NCI-H2107 treated with DMSO at 0.1 percent for 48 hours (cell line): ENCODE measurements around the gene KIF6.
A peak's percentile ranks its signal among the peaks of the same experiment; 100 is the strongest.

ENCODE experiments used
- DNase-seq: peaks from one replicate; lab custom pipeline; 2025; ENCODE audit not compliant: unreplicated experiment; lab: John Stamatoyannopoulos, UW

KIF6 gene

DNA sequence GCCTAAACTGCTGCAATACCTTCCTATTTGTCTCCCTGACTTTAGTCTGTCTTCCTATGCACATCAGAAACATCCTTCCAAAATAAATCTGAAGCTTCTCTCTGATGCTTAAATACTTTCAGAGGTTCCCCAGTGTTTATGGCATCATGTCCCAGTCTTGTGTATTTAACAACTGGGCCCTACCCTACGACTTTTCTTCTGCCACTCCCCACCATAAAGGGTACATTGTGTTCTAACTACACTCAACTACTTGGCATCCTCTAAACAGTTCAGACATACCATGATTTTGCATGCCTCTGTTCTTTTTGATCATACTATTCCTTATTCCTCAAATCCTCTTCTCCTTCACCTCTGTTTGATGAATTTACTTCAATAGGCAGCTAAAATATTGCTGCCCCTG is 259.7 kb downstream of the KIF6 start:
- no peak for DNase-seq

DNA sequence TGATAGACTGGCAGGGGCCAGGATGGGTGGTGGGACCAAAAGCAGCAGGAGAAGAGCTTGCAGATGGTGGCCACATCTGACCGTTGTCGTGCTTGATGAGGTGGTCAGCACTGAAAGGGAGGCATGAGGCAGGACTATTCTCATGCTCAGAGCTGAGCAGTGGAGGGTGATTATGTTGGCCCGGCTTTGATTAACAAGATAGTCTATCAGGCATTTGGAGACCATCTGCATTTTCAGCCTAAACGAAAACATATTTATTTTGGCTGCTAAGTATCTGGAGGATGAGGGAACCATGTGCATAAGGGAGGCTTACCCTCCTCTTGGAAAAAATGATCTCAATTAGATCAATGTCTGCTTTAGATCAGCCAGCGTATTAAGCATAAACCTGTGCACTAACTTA is 261.1 kb downstream of the KIF6 start:
- DNase-seq = no peak

DNA sequence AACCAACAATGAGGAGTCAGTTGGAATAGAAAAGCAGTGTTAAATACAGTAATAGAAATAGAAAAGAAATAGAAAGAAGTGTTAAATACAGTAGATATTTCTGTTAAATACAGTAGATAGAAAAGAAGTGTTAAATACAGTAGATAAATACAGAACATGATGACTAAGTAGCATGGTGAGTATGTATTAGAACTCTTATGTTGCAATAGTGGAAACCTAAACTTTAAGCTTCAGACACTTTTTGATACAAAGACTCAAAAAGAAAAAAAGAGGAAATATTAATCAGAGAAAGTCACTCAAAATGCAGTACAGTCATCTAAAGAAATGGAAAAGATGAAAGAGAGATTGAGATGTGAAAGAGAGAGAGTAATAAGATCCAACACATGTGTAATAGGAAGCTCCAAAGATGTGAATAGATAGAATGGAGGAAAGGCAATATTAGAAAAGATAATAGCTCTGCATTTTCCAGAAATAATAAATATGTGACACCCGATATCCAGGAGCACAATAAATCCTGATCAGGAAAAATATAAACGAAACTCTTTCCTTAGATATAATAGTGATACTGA is 271.2 kb downstream of the KIF6 start:
- no peak for DNase-seq

DNA sequence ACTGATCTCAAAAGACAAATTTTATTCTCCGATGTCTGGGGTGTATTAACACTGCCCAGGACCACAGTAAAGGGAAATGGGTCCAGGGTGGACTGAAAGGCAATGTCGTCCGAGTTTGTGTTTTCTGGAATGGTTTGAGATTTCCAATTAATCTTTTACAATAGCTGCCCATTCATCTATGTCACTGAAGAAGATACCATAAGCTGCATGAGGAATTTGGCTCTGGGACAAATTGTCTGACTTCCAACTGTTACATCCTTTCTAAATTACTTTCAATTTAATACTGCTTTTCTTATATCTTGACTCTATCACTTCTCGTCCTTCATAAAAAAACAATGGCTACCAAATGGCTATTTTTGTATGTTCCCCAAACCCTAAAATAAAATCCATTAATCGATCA is 272.0 kb downstream of the KIF6 start:
- no peak for DNase-seq

DNA sequence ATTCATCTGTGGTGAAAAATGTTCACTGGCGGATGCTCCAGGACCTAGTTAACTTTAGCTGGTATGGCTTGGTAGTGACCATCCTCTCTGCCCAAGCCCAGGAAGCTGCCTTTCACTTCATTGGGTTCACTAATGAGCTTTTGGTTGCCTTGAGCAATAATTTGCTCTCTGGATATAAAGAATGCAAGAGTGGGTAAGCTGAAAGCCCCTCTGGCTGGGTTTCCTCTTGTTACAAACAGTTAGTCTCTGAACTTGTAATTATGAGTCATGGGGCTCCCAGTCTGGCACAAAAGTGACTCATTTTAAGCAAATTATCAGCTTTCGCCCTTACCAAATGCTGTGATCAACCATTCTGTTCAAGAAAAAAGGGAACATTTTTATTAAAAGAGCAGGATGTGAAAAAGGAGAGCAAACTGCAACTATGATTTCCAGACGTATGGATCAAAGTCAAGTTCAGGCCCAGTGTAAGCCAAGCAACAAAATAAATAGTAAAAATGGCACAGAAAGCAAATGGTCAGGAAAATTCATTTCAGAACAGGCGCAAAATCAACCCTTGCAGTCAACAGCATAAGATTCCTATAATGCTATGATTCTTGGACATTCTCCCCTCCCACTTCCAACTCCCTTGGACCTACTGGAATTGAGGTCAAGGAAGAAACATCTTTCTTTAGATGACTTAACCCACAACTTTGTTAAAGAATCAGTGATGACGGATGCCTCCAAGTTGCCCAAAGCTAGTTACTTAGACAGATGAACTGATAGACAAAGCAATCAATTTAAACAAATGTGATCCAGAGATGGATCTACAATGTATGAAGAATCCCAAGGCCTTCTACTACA is 272.7 kb downstream of the KIF6 start:
- no peak for DNase-seq

DNA sequence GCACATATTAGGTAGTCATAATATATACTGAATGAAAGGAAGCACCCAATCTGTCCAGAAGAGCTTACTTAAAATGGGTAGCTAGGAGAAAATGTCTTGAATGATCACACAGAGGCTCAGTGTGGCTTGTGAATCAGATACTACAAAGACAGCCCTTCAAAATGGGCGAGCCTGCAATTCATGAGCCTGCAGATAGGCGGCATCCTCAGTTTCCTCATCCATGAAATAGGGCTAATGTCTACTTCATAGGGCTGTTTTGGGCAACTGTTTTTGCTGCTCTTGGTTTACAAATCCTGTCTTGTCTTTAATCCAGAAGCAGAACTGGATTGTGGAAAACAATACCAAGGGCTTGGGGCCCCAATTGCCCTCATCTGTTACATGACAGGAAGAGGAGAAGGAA is 273.4 kb downstream of the KIF6 start:
- no peak for DNase-seq

DNA sequence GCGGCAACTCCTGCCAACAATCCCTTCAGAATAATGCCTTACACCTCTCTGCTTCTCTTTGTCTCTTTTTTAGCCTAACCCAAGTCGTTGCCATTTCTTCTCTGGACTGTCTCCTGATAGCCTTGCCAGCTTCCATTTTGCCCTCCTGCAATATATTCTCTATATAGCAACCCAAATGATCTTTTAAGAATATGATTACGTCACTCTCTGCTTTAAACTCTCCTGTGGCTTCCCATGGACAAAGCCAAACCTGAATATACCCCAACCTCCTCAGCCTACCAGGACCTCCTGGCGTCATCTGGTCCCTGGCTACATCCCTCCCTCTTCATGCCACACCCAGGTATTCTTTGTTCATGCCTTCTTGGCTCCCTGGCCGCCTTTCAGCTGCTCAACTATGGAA is 276.2 kb downstream of the KIF6 start:
- no peak for DNase-seq

DNA sequence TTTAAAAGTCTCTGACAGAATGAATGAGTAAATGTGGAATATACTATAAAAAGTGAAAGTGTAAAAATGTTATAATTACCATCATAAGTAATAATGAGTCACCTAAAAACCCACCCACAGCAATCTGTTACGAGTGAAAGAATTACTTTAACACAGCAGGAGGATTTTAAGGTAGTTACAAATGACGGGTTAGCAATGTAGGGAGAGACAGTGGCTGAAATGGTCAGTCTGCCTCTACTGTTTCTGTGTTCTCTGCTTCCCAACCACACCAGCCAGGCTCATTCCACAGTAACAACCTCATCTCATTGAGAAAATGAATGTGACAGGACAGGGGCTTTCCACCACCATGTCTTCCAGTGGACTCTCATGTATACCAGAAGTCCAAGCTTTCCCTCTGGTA is 278.3 kb downstream of the KIF6 start:
- no peak for DNase-seq

DNA sequence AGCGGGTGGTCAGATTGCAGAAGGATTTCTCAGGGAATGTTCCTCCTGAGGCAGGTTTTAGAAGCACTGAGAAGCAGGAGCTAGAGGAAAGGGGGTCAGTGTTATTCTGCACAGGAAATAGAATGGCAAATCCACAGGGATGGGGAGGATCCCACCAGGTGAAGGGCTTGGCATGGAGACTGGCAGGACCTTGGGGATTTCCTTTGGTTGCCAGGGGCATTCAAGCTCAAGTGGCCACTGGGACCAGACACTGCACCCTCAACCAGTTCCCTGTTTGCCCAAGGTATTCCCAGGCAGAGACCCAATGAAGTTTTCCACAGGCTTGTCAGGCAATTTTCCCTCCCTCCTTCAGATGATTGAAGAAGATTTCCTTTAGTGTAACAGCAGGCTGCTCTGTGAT is 279.5 kb downstream of the KIF6 start:
- no peak for DNase-seq

DNA sequence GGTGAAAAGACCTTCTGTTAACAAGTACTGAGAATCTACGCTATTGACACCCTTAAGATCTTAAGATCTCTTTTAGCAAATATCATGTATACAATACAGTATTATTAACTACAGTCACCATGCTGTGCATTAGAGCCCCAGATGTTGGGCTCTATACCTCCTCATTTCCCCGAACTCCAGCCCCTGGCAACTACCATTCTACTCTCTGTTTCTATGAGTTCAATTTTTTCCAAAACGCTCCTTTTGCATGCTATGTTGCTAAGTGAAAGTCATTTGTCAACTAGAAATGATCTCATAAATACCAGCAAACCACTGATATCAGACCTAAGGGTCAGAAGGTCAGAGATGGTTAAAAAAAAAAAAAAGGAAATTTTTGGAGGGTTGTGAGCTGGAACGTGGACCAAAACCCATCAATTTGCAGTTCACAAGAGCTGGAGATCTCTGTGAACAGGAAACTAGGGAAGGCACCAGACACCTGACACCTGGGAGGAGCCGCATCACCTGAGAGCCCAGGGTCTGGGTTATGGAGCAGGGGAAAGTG is 280.7 kb downstream of the KIF6 start:
- no peak for DNase-seq

DNA sequence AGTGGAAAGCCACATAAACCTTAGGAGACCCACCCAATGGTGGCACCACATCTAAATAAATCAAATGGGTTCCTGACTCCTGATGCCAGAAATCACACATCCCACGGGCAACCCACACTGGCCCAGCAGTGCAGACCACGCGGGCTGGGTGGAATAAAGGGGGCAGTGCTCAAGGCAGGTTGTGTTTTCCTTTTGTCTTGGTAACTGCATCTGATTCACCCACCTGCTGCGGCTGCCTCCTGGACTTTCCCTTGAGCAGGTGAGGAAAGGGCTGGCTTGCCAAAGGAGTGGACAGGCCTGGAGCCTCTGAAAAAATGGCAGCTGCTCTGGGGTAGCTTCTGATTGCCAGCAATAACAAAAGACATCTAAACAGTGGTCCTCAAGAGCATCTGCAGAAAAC is 283.2 kb downstream of the KIF6 start:
- DNase-seq = no peak

DNA sequence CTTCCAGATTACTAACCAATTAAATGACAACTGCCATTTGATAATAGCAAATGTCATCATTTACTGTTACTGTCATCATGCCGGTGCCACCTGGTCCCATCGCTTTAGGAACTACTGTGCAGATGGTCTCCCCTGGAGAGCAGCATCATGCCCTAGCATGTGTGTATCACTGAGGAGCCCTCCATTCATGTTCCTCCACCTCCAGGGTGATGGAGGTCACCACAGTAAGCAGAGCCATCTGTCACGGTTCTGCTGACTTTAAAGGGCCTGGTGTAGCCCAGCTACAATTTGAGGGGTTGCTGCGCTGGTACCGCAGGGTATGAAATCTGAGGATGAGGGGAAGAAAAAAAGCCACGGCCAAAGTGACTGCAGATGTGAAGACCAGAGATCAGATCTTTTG is 283.9 kb downstream of the KIF6 start:
- DNase-seq = no peak

DNA sequence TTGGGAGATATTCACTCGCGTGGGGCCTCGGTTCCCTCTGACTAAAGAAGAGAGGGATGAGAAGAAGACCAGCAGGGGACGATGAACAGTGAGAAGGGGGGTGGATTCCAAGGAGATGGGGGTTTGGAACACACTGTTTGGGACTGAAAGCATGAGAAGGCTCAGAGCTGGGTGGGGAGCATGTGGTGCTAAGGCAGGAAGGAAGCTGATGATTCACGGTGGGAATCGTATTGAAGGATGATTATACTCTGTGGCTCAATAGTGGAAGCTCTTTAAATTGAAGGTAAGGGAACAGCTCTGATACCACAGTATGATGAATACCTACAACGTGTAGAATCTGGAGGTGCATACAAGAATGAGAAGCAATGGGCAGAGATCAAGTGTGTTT is 285.2 kb downstream of the KIF6 start:
- no peak for DNase-seq

DNA sequence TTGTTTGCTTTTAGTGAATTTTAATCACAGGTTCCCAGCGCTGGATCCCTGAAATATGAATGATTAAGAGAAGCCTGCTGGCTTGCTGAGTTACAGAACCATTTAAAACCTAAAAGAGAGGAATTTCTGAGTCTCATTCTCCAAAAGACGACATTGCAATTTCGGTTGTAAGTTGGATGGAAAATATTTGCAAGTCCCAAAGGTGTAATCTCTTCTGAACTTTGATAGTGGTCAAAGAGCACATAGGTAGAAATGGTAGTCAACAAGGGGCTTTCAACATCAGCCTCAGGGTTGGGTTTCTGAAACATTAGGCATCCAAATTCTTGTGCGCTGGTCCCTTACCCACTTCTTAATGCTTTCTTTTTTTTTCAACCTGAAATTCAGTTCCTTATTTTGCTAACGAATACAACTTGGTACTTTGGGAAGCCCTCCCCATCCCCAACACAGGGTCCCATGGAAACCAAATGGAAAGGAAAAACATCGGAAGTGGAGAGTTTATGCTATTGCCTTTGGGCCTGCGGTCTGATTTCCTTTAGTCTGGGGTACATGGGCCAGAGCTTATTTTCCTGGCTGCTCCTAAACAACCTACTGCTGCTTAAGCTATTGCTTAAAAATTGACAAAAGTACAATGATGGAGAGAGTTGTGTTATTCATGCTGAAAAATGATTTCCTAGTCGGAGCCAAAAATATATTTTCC is 285.7 kb downstream of the KIF6 start:
- no peak for DNase-seq

DNA sequence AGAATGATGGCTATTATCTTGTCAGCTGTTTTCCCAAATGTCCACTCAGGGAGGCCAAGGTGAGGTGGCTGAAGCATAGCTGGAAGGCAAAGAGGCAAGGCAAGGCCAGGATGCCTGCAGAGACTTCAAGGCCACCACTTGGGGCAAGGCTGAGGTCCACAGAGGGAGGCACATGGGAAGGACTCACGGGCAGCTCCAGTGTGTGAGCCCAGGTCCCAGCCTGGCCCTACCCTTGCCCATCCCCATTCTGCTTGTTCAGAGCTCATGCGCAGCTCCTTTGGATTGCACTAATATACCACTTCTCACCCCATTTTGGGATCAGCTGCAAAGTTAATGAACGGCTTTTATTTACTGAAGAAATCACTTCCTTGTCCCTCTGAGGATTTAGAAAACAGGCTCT is 291.6 kb downstream of the KIF6 start:
- DNase-seq = no peak

DNA sequence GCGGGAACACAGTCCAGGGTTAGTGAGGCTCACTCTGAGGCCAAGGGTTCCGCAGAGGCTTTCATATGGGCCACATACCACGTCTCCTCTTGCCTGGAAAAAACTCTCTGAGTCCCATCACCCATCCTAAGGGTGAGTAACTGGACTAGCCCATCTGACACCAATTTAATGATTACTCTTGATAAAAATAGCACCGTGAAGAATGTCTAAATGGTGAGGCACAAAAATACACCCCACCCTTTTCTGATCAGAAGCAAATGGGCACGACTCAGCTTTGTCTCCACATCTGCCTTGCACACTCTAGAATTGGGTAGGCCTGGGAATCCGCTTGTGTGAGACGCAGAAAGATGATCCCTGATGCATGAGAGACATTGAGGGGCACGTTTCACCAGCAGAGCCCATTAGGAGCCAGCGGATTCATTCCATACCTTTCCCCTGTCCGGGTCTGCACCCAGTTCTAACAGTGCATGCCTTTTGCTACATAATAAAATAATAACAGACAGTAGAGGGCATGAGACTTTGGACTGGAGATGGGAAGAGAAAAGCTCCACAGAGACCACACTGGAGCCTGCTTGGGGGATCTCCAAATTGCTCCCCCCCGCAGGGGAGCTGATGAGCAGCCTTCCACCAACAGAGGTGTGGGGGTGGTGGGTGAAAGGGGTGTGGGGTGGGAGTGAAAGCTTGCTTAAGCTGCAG is 292.7 kb downstream of the KIF6 start:
- DNase-seq = no peak

DNA sequence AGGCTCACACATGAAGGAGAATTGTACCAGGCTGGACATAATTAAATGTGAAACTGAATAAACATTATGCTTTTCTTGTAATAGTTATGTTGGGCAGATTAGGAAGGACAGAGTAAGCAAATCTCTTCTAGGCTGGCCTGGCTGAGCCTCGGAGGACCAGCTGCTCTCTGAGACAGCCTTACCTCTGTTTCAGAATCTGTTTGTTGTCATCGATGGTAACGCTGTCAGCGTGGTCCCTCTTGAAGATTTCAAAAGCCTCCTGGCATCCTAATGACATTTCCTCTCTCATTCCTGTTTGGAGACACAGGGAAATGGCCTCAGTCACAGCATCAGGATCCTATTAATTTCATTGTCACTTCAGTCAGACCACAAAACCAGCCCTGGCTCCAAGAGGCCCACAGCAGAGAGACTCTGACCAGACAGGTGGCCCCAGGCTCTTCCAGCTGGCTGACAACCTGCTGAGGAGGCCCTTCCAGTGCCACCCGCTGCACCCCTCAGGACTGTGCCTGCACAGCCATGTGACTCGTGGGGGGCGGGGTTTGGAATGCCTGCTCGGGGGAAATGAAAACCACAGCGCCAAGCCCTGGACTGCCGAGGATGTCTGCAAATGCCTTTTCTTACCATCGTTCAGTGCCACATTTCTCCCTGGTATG is 294.2 kb downstream of the KIF6 start:
- DNase-seq = peak; percentile 63

DNA sequence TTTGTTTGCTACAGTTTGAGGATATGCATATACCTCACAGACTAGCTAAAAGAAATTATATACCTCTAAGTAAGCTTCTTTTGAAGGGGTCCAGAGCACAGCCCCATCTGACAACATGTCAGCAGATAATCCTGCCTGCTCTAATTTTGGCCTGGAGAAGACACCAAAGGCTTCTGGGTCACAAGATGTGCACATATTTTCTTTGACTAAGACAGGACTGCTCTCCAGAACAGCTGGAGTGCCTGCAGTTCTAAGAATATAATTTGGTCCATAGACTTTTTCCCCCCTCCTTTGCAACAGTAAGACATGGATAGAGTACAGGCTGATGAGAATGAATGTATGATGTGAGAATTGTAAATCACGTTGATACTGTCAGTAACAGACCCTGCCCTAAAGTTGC is 294.8 kb downstream of the KIF6 start:
- DNase-seq = no peak

DNA sequence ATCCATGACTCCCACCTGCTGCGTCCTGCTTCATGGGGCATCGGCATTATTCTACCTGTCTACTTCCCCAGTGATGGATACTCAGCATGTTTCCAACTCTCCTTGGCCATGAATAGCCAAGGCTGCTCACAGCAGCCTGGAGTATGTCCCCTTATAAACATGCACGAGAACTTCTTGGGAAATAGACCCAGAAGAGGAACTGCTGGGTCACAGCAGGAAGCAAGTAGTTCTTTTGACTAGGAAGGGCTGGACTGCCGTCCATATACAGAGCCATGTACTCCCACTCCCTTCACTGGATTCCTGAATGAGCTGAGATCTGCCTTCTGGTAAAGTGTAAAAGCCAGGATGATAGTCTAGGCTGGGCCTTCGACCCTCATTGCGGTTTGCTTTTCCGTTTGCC is 296.4 kb downstream of the KIF6 start:
- no peak for DNase-seq

DNA sequence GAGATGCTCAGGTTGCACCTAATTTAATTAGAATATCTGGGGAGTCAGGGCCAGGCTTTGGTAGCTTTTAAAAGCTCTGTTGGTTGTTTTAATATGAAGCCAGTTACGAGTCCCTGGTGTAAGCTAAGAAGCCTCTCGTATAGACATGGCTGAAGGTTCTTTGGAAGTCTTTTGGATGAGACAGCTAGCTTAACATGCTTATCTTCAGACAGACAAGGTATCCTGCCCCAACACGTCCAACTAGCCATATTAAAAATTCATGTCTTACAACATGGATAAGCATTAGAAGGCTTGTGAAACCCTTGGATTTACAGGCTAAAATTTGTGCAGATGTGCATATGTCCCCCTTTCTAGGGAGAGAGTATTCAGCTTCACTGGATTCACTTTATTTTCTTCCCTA is 297.1 kb downstream of the KIF6 start:
- no peak for DNase-seq

DNA sequence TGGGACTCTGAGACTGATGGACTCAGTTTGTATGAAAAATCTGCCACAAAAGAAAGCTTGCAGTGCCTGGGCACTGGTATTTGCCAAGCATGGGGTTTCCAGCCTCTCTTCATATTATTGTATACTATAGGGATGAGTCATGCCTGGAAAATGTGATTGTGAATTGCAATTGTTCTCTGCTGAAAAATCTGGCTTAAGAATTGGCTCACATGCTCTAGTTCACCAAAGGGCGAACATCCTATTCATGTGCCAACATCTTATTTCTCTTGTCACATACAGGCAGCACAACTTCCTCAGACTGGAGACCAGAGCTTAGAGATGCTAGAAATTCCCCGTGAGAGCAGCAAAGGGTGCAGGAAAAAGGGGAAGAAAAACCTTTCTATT is 299.1 kb downstream of the KIF6 start:
- DNase-seq = no peak
